Astrocyte of the spinal cord (primary cell): Measurements from ENCODE around the gene SLC6A16.

Experiments
- DNase-seq: peaks from one replicate; pipeline ENCODE4 v3.0.0; 2011; ENCODE audit warnings: low read depth, low spot score
- H3K4me3 ChIP-seq: 2 replicates; pipeline ENCODE4 v1.5.1; 2011; ENCODE audit warnings: low read depth, mild to moderate bottlenecking, low read length, moderate library complexity
- CTCF ChIP-seq: IDR thresholded peaks from 2 replicates; pipeline ENCODE4 v1.5.1; 2012; ENCODE audit warnings: low read depth, mild to moderate bottlenecking, low read length, inconsistent platforms
- in situ Hi-C: cut with HindIII; loops from 2 replicates; pipeline ENCODE4 v1.10.0; 2017; ENCODE audit warnings: low sequenced_read_pairs

SLC6A16 gene

DNA sequence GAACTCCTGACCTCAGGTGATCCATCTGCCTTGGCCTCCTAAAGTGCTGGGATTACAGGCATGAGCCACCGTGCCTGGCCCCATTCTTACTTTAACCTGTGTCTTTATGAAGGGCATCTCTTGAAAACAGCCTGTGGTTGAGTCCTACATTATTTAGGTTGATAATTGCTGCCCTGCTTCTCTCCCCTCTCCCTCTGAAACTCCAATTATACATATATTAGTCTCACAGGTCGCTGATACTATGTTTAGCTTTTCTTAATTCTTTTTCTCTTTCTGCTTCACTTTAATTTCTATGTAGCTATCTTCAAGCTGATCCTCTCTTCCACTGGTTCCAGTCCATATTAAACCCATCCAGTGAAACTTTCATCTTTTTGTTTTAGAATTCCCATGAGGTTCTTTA lies 75.1 kb downstream of the SLC6A16 start:
- DNase-seq = no peak
- no peak for TF ChIP-seq CTCF
- no peak overlapping the region for H3K4me3 ChIP-seq
- in situ Hi-C loops = no loop called here

GRCh38 chr19:49247676-49248075 lies 77.3 kb downstream of the SLC6A16 start:
- no peak for TF ChIP-seq CTCF
- DNase-seq = no peak
- H3K4me3 ChIP-seq = no peak overlapping the region
- in situ Hi-C loops = no loop called here

DNA sequence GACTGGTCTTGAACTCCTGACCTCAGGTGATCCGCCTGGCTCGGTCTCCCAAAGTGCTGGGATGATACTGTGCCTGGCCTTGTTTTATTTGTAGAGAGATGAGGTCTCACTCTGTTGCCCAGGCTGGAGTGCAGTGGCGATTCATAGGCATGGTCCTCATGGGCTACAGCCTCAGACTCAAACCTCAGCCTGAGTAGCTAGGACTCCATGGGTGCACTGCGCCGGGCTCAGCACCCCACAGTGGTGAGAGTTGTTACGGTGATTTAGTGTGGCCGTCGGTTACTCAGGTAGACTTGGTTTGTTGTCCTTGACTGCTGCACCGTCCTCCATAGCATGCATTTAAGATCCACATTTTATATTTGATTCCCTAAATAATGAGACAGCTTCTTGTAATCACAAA lies 80.7 kb downstream of the SLC6A16 start:
- DNase-seq = no peak
- in situ Hi-C loops = no loop called here
- TF ChIP-seq CTCF = no peak
- no peak overlapping the region for H3K4me3 ChIP-seq

GRCh38 chr19:49243726-49244125 lies 81.3 kb downstream of the SLC6A16 start:
- no peak for TF ChIP-seq CTCF
- in situ Hi-C loops = no loop called here
- DNase-seq = no peak
- no peak overlapping the region for H3K4me3 ChIP-seq

DNA sequence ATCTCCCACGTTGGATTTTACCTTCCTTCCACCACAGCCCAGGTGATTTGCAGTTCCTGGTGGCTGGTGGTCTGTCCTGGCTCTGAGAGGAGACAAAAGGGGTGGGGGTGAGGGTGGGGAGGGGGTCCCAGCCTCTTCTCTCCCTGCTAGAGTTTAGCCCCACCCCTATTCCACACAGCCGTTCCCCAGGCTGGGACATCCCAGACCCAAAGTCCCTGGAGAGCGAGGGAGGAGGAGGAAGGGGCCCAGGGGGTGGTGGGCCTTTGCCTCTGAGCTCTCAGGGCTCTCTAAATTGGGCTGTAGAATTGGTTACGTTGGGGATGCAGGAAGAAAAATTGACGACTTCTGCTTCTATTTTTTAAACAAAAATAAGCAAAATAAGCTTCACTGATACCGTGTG lies 81.9 kb downstream of the SLC6A16 start:
- no peak for DNase-seq
- in situ Hi-C loops = no loop called here
- H3K4me3 ChIP-seq = no peak overlapping the region
- TF ChIP-seq CTCF = no peak

DNA sequence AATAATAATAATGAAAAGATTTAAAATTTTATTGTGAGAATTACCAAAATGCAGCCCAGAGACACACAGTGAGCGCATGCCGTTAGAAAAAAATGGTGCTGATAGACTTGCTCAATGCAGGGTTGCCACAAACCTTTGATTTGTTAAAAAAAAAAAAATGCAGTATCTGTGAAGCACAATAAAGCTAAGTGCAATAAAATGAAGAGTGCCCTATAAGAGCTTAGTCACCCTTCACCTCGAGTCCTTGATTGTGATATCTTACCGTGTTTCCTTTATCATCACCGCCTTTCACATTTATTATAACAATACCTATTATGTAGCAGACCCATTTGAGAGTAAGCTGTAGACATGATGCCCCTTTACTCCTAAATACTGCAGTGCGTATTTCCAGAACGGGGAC lies 83.2 kb downstream of the SLC6A16 start:
- DNase-seq = no peak
- TF ChIP-seq CTCF = no peak
- in situ Hi-C loops = no loop called here
- H3K4me3 ChIP-seq = no peak overlapping the region
